HEK293 (cell line): ENCODE data around the gene GPD1.

Source experiments
- KLF1 ChIP-seq: fragments of 450-650 bp; formaldehyde crosslinking; IDR thresholded peaks from 2 replicates; pipeline ENCODE4 v1.5.1; 2016; ENCODE audit warnings: missing biosample characterization, missing genetic modification characterization
- KLF16 ChIP-seq: fragments of 450-650 bp; formaldehyde crosslinking; IDR thresholded peaks from 2 replicates; pipeline ENCODE4 v1.5.1; 2017; ENCODE audit warnings: missing biosample characterization, missing genetic modification characterization
- KLF17 ChIP-seq: fragments of 450-650 bp; formaldehyde crosslinking; IDR thresholded peaks from 2 replicates; pipeline ENCODE4 v1.5.1; 2016; ENCODE audit warnings: missing biosample characterization, missing genetic modification characterization
- KLF8 ChIP-seq: fragments of 450-650 bp; formaldehyde crosslinking; IDR thresholded peaks from 2 replicates; pipeline ENCODE4 v1.5.1; 2016; ENCODE audit warnings: missing biosample characterization, missing genetic modification characterization
- SALL2 ChIP-seq: fragments of 450-650 bp; formaldehyde crosslinking; IDR thresholded peaks from 2 replicates; pipeline ENCODE4 v1.5.0; 2017; ENCODE audit warnings: missing biosample characterization, mild to moderate bottlenecking, missing genetic modification characterization, borderline replicate concordance
- SCRT1 ChIP-seq: fragments of 450-650 bp; formaldehyde crosslinking; IDR thresholded peaks from 2 replicates; pipeline ENCODE4 v1.5.1; 2016; ENCODE audit warnings: missing biosample characterization, missing genetic modification characterization, borderline replicate concordance
- SCRT2 ChIP-seq: fragments of 450-650 bp; formaldehyde crosslinking; IDR thresholded peaks from 2 replicates; pipeline ENCODE4 v1.5.1; 2016; ENCODE audit warnings: missing biosample characterization, missing genetic modification characterization
- SP3 ChIP-seq: fragments of 450-650 bp; formaldehyde crosslinking; IDR thresholded peaks from 2 replicates; pipeline ENCODE4 v1.5.1; 2016; ENCODE audit warnings: missing biosample characterization, missing genetic modification characterization
- ZBTB10 ChIP-seq: fragments of 450-650 bp; formaldehyde crosslinking; IDR thresholded peaks from 2 replicates; pipeline ENCODE4 v1.5.1; 2016; ENCODE audit warnings: missing biosample characterization, missing genetic modification characterization
- ZBTB17 ChIP-seq: fragments of 450-650 bp; formaldehyde crosslinking; IDR thresholded peaks from 2 replicates; pipeline ENCODE4 v1.5.1; 2016; ENCODE audit warnings: missing biosample characterization, missing genetic modification characterization
- ZBTB26 ChIP-seq: fragments of 450-650 bp; formaldehyde crosslinking; optimal IDR thresholded peaks from 2 replicates; pipeline ENCODE3; 2016; ENCODE audit warnings: missing biosample characterization, mild to moderate bottlenecking, missing genetic modification characterization
- ZFP37 ChIP-seq: fragments of 450-650 bp; formaldehyde crosslinking; IDR thresholded peaks from 2 replicates; pipeline ENCODE4 v1.5.1; 2016; ENCODE audit warnings: missing biosample characterization, missing genetic modification characterization
- ZNF146 ChIP-seq: fragments of 450-650 bp; formaldehyde crosslinking; IDR thresholded peaks from 2 replicates; pipeline ENCODE4 v1.5.1; 2016; ENCODE audit warnings: missing biosample characterization, missing genetic modification characterization
- ZNF148 ChIP-seq: fragments of 450-650 bp; formaldehyde crosslinking; IDR thresholded peaks from 2 replicates; pipeline ENCODE4 v1.5.0; 2017; ENCODE audit warnings: missing biosample characterization, missing genetic modification characterization, borderline replicate concordance
- ZNF155 ChIP-seq: fragments of 450-650 bp; formaldehyde crosslinking; IDR thresholded peaks from 2 replicates; pipeline ENCODE4 v1.5.1; 2016; ENCODE audit warnings: missing biosample characterization, missing genetic modification characterization
- ZNF19 ChIP-seq: fragments of 450-650 bp; formaldehyde crosslinking; IDR thresholded peaks from 2 replicates; pipeline ENCODE4; 2016; ENCODE audit warnings: missing biosample characterization, missing genetic modification characterization, low read depth
- ZNF248 ChIP-seq: fragments of 450-650 bp; formaldehyde crosslinking; IDR thresholded peaks from 2 replicates; pipeline ENCODE4 v1.5.1; 2017; ENCODE audit warnings: missing biosample characterization, missing genetic modification characterization
- ZNF302 ChIP-seq: fragments of 450-650 bp; formaldehyde crosslinking; IDR thresholded peaks from 2 replicates; pipeline ENCODE4 v1.5.1; 2016; ENCODE audit warnings: missing biosample characterization, missing genetic modification characterization, low read depth
- ZNF341 ChIP-seq: fragments of 450-650 bp; formaldehyde crosslinking; IDR thresholded peaks from 2 replicates; pipeline ENCODE4; 2016; ENCODE audit warnings: low read depth, missing biosample characterization, missing genetic modification characterization
- ZNF362 ChIP-seq: fragments of 450-650 bp; formaldehyde crosslinking; IDR thresholded peaks from 2 replicates; pipeline ENCODE4 v1.5.1; 2016; ENCODE audit warnings: missing biosample characterization, missing genetic modification characterization
- ZNF501 ChIP-seq: fragments of 450-650 bp; formaldehyde crosslinking; IDR thresholded peaks from 2 replicates; pipeline ENCODE4 v1.5.1; 2016; ENCODE audit warnings: missing biosample characterization, missing genetic modification characterization
- ZNF510 ChIP-seq: fragments of 450-650 bp; formaldehyde crosslinking; IDR thresholded peaks from 2 replicates; pipeline ENCODE4 v1.5.1; 2018; ENCODE audit warnings: mild to moderate bottlenecking, missing genetic modification characterization, missing biosample characterization; ENCODE audit not compliant: insufficient replicate concordance
- ZNF513 ChIP-seq: fragments of 450-650 bp; IDR thresholded peaks from 2 replicates; pipeline ENCODE4 v1.5.1; 2018; ENCODE audit warnings: missing biosample characterization, missing genetic modification characterization
- ZNF529 ChIP-seq: fragments of 450-650 bp; formaldehyde crosslinking; IDR thresholded peaks from 2 replicates; pipeline ENCODE4 v1.5.1; 2017; ENCODE audit warnings: missing genetic modification characterization, missing biosample characterization; ENCODE audit not compliant: insufficient replicate concordance
- ZNF549 ChIP-seq: fragments of 450-650 bp; IDR thresholded peaks from 2 replicates; pipeline ENCODE4 v1.5.1; 2018; ENCODE audit warnings: missing biosample characterization, missing genetic modification characterization, mild to moderate bottlenecking, inconsistent platforms, moderate library complexity
- ZNF626 ChIP-seq: fragments of 450-650 bp; sonication (Bioruptor Pico); formaldehyde crosslinking; IDR thresholded peaks from 2 replicates; pipeline ENCODE4 v1.5.1; 2018; ENCODE audit warnings: missing biosample characterization, missing genetic modification characterization, inconsistent platforms
- ZNF660 ChIP-seq: fragments of 450-650 bp; IDR thresholded peaks from 2 replicates; pipeline ENCODE4 v1.5.1; 2018; ENCODE audit warnings: missing biosample characterization, mild to moderate bottlenecking, missing genetic modification characterization
- ZNF670 ChIP-seq: fragments of 450-650 bp; formaldehyde crosslinking; IDR thresholded peaks from 2 replicates; pipeline ENCODE4 v1.5.1; 2016; ENCODE audit warnings: missing biosample characterization, missing genetic modification characterization, low read depth
- ZNF792 ChIP-seq: fragments of 450-650 bp; formaldehyde crosslinking; IDR thresholded peaks from 2 replicates; pipeline ENCODE4 v1.5.1; 2016; ENCODE audit warnings: missing biosample characterization, missing genetic modification characterization
- ZNF843 ChIP-seq: fragments of 450-650 bp; formaldehyde crosslinking; IDR thresholded peaks from 2 replicates; pipeline ENCODE4 v1.5.1; 2016; ENCODE audit warnings: missing biosample characterization, missing genetic modification characterization

GPD1 gene

GRCh38 chr12:50070314-50071060, 33.3 kb upstream of the GPD1 start (continued):
- TF ChIP-seq ZNF513 (tag by site-specific recombination) = no peak
- no peak for TF ChIP-seq ZFP37 (tag by site-specific recombination)
- no peak for TF ChIP-seq ZNF148 (tag by site-specific recombination)
- TF ChIP-seq SCRT1 (tag by site-specific recombination) = no peak
- TF ChIP-seq KLF8 = no peak
- no peak for TF ChIP-seq ZNF529 (tag by site-specific recombination)
- peak; percentile 39; the same call in 1 of the 2 replicates for TF ChIP-seq KLF1 (tag by site-specific recombination)
- TF ChIP-seq ZNF670 (tag by site-specific recombination) = no peak
- TF ChIP-seq ZBTB10 (tag by site-specific recombination) = peak; percentile 90; the same call in 1 of the 2 replicates
- no peak for TF ChIP-seq ZNF362 (tag by site-specific recombination)
- no peak for TF ChIP-seq ZNF248 (tag by site-specific recombination)
- no peak for TF ChIP-seq SP3 (tag by site-specific recombination)
- TF ChIP-seq ZNF549 (tag by site-specific recombination) = no peak
- no peak for TF ChIP-seq SALL2 (tag by site-specific recombination)
- no peak for TF ChIP-seq SCRT2 (tag by site-specific recombination)
- TF ChIP-seq ZNF19 = no peak
- TF ChIP-seq KLF16 (tag by site-specific recombination) = no peak
- TF ChIP-seq ZNF660 (tag by site-specific recombination) = peak; percentile 98
- peak; percentile 36; the same call in 1 of the 2 replicates for TF ChIP-seq ZBTB17 (tag by site-specific recombination)
- TF ChIP-seq ZNF155 (tag by site-specific recombination) = no peak
- TF ChIP-seq ZNF146 (tag by site-specific recombination) = no peak
- TF ChIP-seq ZNF341 (tag by site-specific recombination) = no peak
- no peak for TF ChIP-seq ZNF501 (tag by site-specific recombination)
- TF ChIP-seq ZNF302 = no peak
- no peak for TF ChIP-seq ZNF510
- TF ChIP-seq KLF17 (tag by site-specific recombination) = peak; percentile 53; the same call in 1 of the 2 replicates
- no peak for TF ChIP-seq ZNF792 (tag by site-specific recombination)
- TF ChIP-seq ZNF626 (tag by site-specific recombination) = no peak
- TF ChIP-seq ZBTB26 = peak; percentile 18
- no peak for TF ChIP-seq ZNF843 (tag by site-specific recombination)
